ENCODE measurements around the gene TAOK3. TPM values are rescaled to one million over a fixed set of nuclear protein-coding genes. Genes with fewer than 3 reads are reported as not detected.
A peak's percentile ranks its signal among the peaks of the same experiment; 100 is the strongest.
"Not testable (repeated sequence)": the region's sequence is repeated elsewhere in the genome, so short reads cannot be mapped to it uniquely, and the experiment has no call there.

TAOK3 gene
- polyA plus RNA-seq, 1 experiment, result 18.3 TPM

DNA sequence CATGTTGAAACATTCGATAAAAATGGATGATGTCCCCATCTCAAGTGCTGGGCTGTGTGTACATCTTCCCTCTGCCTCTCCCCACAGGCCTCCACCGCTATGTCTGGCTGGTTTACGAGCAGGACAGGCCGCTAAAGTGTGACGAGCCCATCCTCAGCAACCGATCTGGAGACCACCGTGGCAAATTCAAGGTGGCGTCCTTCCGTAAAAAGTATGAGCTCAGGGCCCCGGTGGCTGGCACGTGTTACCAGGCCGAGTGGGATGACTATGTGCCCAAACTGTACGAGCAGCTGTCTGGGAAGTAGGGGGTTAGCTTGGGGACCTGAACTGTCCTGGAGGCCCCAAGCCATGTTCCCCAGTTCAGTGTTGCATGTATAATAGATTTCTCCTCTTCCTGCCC is 228.2 kb downstream of the TAOK3 start:
- ChIA-PET POLR2A (no interaction called here), CTCF (no interaction called here)
- Histone ChIP-seq H3K36me3 (ENCODE audit: control insufficient read depth, insufficient read depth, low read length) (peaks cover 9% of the 10 kb centered on the region), H3K4me3 (ENCODE audit: low read depth, low read length) (no peak overlapping the region), H3K27me3 (ENCODE audit: control insufficient read depth, insufficient read depth, low read length) (no peaks in the 10 kb centered on the region)
- TF ChIP-seq, protein P1, sequence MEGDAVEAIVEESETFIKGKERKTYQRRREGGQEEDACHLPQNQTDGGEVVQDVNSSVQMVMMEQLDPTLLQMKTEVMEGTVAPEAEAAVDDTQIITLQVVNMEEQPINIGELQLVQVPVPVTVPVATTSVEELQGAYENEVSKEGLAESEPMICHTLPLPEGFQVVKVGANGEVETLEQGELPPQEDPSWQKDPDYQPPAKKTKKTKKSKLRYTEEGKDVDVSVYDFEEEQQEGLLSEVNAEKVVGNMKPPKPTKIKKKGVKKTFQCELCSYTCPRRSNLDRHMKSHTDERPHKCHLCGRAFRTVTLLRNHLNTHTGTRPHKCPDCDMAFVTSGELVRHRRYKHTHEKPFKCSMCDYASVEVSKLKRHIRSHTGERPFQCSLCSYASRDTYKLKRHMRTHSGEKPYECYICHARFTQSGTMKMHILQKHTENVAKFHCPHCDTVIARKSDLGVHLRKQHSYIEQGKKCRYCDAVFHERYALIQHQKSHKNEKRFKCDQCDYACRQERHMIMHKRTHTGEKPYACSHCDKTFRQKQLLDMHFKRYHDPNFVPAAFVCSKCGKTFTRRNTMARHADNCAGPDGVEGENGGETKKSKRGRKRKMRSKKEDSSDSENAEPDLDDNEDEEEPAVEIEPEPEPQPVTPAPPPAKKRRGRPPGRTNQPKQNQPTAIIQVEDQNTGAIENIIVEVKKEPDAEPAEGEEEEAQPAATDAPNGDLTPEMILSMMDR (IDR thresholded peaks at IDR 0.05; ENCODE audit: insufficient read depth, low read depth, low read length), result no peak
- DNase-seq (ENCODE audit: low read depth), result no peak

DNA sequence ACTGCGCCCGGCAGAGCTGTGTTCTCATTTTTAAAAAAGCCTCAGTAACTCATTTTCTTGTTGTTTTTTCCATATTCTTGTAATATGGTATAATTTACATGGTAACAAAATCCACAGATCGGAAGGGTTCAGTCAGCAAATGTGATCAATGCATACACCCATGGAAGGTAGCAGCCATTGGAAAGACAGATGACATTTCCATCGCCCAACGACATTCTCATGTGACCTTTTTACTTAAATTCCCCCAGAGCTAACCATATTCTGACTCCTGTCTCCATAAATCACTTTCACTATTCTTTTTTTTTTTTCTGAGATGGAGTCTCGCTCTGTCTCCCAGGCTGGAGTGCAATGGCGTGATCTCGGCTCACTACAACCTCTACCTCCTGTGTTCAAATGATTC is 231.9 kb downstream of the TAOK3 start:
- H3K36me3 ChIP-seq (ENCODE audit: control insufficient read depth, insufficient read depth, low read length), result peaks cover 13% of the 10 kb centered on the region
- H3K27me3 ChIP-seq (ENCODE audit: control insufficient read depth, insufficient read depth, low read length), result no peaks in the 10 kb centered on the region
- H3K4me3 ChIP-seq (ENCODE audit: low read depth, low read length), result no peak overlapping the region
- ChIA-PET POLR2A (interaction anchor here (0.6 kb wide), 1 partner anchor 36 kb away, joined by 3 read pairs; no protein-coding TSS in a partner anchor), CTCF (interaction anchor here (0.7 to 1.1 kb wide), 2 partner anchors 10 to 14 kb away, joined by 3 read pairs; no protein-coding TSS in a partner anchor)
- TF ChIP-seq, protein P1 (IDR thresholded peaks at IDR 0.05; ENCODE audit: insufficient read depth, low read depth, low read length), result no peak
- no peak for DNase-seq (ENCODE audit: low read depth)

DNA sequence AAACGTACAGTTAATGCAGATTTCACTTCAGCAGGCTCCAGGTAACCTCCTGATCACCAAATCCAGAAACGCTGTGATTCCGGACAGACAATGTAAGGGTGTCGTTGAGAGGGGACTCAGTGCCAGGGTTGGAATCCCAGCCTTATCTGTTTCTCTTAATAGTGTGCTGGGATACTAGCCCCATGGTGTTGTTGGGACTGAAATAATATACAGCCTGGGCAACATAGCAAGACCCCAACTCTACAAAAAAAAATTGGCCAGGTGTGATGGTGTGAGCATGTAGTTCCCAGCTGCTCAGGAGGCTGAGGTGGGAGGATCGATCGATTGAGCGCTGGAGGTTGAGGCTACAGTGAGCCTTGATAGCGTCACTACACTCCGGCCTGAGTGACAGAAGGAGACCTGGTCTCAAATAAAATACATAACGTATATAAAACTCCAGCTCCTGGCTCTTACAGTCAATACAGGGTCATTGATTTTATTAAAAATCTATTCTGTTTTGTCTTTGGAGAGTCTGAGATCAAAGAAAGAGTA is 235.5 kb downstream of the TAOK3 start:
- ChIA-PET CTCF (interaction anchor here (1.0 to 3.0 kb wide), 4 partner anchors 16 to 262 kb away, joined by 4 to 15 read pairs (median 8); partner anchors contain the start of gene SUDS3), POLR2A (no interaction called here)
- H3K27me3 ChIP-seq (ENCODE audit: control insufficient read depth, insufficient read depth, low read length), result no peaks in the 10 kb centered on the region
- TF ChIP-seq, protein P1 (IDR thresholded peaks at IDR 0.05; ENCODE audit: insufficient read depth, low read depth, low read length), result no peak
- DNase-seq (ENCODE audit: low read depth), result no peak
- H3K4me3 ChIP-seq (ENCODE audit: low read depth, low read length), result peak overlapping the region; percentile 90
- peaks cover 8% of the 10 kb centered on the region for H3K36me3 ChIP-seq (ENCODE audit: control insufficient read depth, insufficient read depth, low read length)

DNA sequence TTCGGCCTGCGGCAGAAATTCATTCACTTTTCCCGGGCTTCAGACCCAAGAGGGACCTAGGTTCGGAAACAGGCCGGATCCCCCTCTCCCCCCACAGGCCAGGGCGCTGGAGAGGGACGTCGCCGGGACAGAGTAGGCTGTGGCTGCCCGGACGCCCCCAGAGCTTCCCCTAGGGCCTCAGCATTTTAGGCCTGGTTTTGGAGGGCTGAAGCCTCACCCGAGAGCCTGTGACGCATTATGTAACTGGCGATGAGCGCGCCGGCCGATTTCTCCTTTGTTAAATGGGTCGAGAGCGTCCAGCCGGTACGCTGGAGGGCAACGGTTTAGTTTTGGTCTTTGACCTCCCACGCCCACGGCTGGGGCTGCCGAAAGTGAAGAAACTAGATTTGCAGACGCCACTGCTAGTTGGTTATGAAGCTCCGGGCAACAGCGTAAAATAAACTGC is 236.1 kb downstream of the TAOK3 start:
- DNase-seq (ENCODE audit: low read depth), result no peak
- H3K27me3 ChIP-seq (ENCODE audit: control insufficient read depth, insufficient read depth, low read length), result no peaks in the 10 kb centered on the region
- POLR2A ChIA-PET, result no interaction called here
- H3K36me3 ChIP-seq (ENCODE audit: control insufficient read depth, insufficient read depth, low read length), result peaks cover 8% of the 10 kb centered on the region
- CTCF ChIA-PET, result interaction anchor here (1.0 to 3.0 kb wide), 5 partner anchors 14 to 262 kb away, joined by 3 to 15 read pairs (median 7); partner anchors contain the start of gene SUDS3
- TF ChIP-seq, protein P1 (IDR thresholded peaks at IDR 0.05; ENCODE audit: insufficient read depth, low read depth, low read length), result no peak
- peak overlapping the region; percentile 90 for H3K4me3 ChIP-seq (ENCODE audit: low read depth, low read length)

DNA sequence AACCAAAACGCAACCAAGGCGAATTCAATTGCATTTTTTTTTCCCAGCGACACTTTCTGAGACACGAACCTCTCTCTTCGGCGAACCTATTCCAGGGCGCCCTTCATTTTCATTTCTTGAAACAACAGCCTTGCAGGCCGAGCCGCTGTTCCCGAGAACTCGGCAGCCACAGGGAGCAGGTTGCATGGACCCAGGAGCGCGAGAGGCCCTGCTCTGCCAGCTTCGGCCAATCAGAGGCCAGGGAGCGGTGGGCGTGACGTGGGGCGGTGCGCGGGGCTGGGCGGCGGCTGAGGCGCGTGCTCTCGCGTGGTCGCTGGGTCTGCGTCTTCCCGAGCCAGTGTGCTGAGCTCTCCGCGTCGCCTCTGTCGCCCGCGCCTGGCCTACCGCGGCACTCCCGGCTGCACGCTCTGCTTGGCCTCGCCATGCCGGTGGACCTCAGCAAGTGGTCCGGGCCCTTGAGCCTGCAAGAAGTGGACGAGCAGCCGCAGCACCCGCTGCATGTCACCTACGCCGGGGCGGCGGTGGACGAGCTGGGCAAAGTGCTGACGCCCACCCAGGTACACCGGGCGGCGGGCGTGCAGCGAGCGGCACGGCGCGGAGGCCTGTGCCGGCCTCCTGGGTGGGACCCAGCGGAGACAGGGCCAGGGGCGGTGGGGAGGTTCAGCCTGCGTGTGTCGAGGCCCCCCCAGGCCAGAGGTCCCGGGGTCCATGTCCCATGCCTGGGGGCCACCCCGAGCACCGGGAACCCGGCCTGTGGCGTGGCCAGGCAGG is 236.7 kb downstream of the TAOK3 start, which contains the start of gene PEBP1:
Gene PEBP1, plus strand, starts transcription at position 337 of the 771 bp plus-strand sequence. Its CDS starts 86 bp downstream, at position 423.
- peaks cover 5% of the 10 kb centered on the region for H3K36me3 ChIP-seq (ENCODE audit: control insufficient read depth, insufficient read depth, low read length)
- peak; percentile 52 for DNase-seq (ENCODE audit: low read depth)
- TF ChIP-seq, protein P1 (IDR thresholded peaks at IDR 0.05; ENCODE audit: insufficient read depth, low read depth, low read length), result peak; percentile 8; the same call in 1 of the 2 replicates
- peak within 1 kb of the TSS; percentile 90 for H3K4me3 ChIP-seq (ENCODE audit: low read depth, low read length)
- CTCF ChIA-PET, result interaction anchor here (1.2 to 3.0 kb wide), 4 partner anchors 13 to 261 kb away, joined by 3 to 15 read pairs (median 8); partner anchors contain the start of gene SUDS3
- no peaks in the 10 kb centered on the region for H3K27me3 ChIP-seq (ENCODE audit: control insufficient read depth, insufficient read depth, low read length)
- POLR2A ChIA-PET, result no interaction called here

DNA sequence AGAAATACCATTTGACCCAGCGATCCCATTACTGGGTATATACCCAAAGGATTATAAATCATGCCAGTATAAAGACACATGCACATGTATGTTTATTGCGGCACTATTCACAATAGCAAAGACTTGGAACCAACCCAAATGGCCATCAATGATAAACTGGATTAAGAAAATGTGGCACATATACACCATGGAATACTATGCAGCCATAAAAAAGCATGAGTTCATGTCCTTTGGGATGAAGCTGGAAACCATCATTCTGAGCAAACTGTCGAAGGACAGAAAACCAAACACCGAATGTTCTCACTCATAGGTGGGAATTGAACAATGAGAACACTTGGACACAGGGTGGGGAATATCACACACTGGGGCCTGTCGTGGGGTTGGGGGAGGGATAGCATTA is 243.3 kb downstream of the TAOK3 start:
- DNase-seq (ENCODE audit: low read depth); H3K4me3 ChIP-seq (ENCODE audit: low read depth, low read length); CTCF ChIA-PET; POLR2A ChIA-PET; H3K36me3 ChIP-seq (ENCODE audit: control insufficient read depth, insufficient read depth, low read length); H3K27me3 ChIP-seq (ENCODE audit: control insufficient read depth, insufficient read depth, low read length): not testable (repeated sequence)

Measured in BJ (cell line).